Heart left ventricle (tissue), 16 donors: ENCODE data around the gene RPGRIP1L. TPM values are rescaled to one million over a fixed set of nuclear protein-coding genes. Genes with fewer than 3 reads are reported as not detected.

Experiments
- ATAC-seq, 4 donors: fragments of 200-7000 bp; cut with Tn5 transposase; one replicate each; pipeline ENCODE4 v1.9.1; 2020 to 2022; ENCODE audit warnings: moderate library complexity in 4 of 4, mild to moderate bottlenecking in 3 of 4, moderate number of reproducible peaks in 1 of 4
- DNase-seq, 5 donors: peaks; one replicate each; pipeline ENCODE4 v3.0.0-alpha.2; 2020
- H3K27ac ChIP-seq, 12 donors: fragments of 200-600 bp; sonication (generic) in 4 of 12; one replicate each; pipeline versions ENCODE4 v1.5.0 to v1.8.0; 2016 to 2022; ENCODE audit warnings: mild to moderate bottlenecking in 2 of 12
- H3K27me3 ChIP-seq, 9 donors: fragments of 200-600 bp; sonication (generic) in 2 of 9; one replicate each; pipeline versions ENCODE4 v1.5.1 to v1.8.0; 2016 to 2022; ENCODE audit warnings: mild to moderate bottlenecking in 3 of 9
- H3K36me3 ChIP-seq, 9 donors: fragments of 200-600 bp; sonication (generic) in 2 of 9; one replicate each; pipeline versions ENCODE4 v1.5.0 to v1.8.0; 2018 to 2022; ENCODE audit warnings: mild to moderate bottlenecking in 2 of 9
- H3K4me1 ChIP-seq, 12 donors: fragments of 200-600 bp; sonication (generic) in 4 of 12; one replicate each; pipeline versions ENCODE4 v1.5.0 to v1.8.0; 2016 to 2022; ENCODE audit warnings: mild to moderate bottlenecking in 3 of 12
- H3K4me3 ChIP-seq, 12 donors: fragments of 200-600 bp; sonication (generic) in 4 of 12; one replicate each; pipeline versions ENCODE4 v1.5.0 to v1.8.0; 2017 to 2022; ENCODE audit warnings: mild to moderate bottlenecking in 9 of 12, moderate library complexity in 4 of 12
- H3K9me3 ChIP-seq, 12 donors: fragments of 200-600 bp; sonication (generic) in 4 of 12; one replicate each; pipeline versions ENCODE4 v1.5.0 to v1.8.0; 2016 to 2022; ENCODE audit warnings: mild to moderate bottlenecking in 1 of 12
- CTCF ChIP-seq, 12 donors: fragments of 200-600 bp; sonication (generic) in 4 of 12; IDR thresholded peaks; one replicate each; pipeline versions ENCODE4 v1.5.0 to v1.8.0; 2018 to 2022; ENCODE audit warnings: antibody characterized with exemption in 12 of 12, mild to moderate bottlenecking in 5 of 12
- POLR2A ChIP-seq, 2 donors: fragments of 450-650 bp; IDR thresholded peaks; one replicate each; pipeline ENCODE4 v1.6.1; 2017; ENCODE audit warnings: antibody characterized with exemption in 2 of 2, mild to moderate bottlenecking in 2 of 2, moderate library complexity in 2 of 2
- WGBS, 4 donors: extraction: QIAGEN DNeasy Blood & Tissue Kit in 2 of 4; methylation state at CpG; one replicate each; pipeline versions ENCODE4 v1.1.5 to v1.1.7; 2013 to 2018; 5-methylcytosine and 5-hydroxymethylcytosine counted together
- intact Hi-C, 10 donors: fragments of 100-400 bp; cut with DNase I; formaldehyde crosslinking; loops; one replicate each; pipeline versions ENCODE4 v1.11.1 to v1.14.2; 2022
- polyA plus RNA-seq, 2 donors: library from polyadenylated mRNA; stranded (reverse); fragments of 200-250 nt; gene quantifications; one replicate each; pipeline ENCODE4 v1.2.3, GENCODE V29; 2013
- total RNA-seq, 9 donors: library from RNA; depleted of rRNA in 2 of 9; stranded (reverse); fragments of >200 nt in 2 of 9; fragmentation: NEBNext Ultra II Directional in 3 of 9; extraction: Animal tissue kit (Norgen Biotek cat#: 25700) in 3 of 9; gene quantifications; one replicate each; pipeline versions ENCODE4 v1.1.0 to v1.2.4, GENCODE V29; 2016 to 2023
- donor health status: ischemic (EF 13 %, LVEDD 7.1; RV severe dilation, severe dysfunction).
- donor health status: healthy with polysubstance abuse.
- donor health status: DM: no; HTN: yes; CAD: no.
- donor health status: DM: no; HTN: no; CAD: no.
- donor health status: ischemic (EF 25% LVEDD 6.9; RV normal size, moderate dysfunction).
- donor health status: ischemic (EF 25% LVEDD 5.7; RV mildly dilated, moderate dysfunction).
- donor health status: healthy.
- donor health status: DM: yes; HTN: yes; CAD: no.
- donor health status: ischemic (EF 35%, LVEDD 5.7; RV mildly dilated, moderate dysfunction).
- donor health status: nonischemic (EF 11% LVEDD 7.7; RV severe dilation, severe dysfunction).
- donor health status: DM: yes; HTN: yes; CAD: no.
- donor health status: PGD.
- donor health status: ischemic (EF 29% LVEDD 5.4; RV normal size, mild dysfunction).
- donor health status: nonischemic (EF 23%, LVEDD 6.1; RV moderate dilation, normal function).

Gene RPGRIP1L
- total and polyA plus RNA-seq, 11 donors = 0.69 to 4.6 (median 2.3) TPM

- Histone ChIP-seq H3K36me3 (no peaks in the 10 kb centered on the region), H3K4me1 (no peaks in the 10 kb centered on the region), H3K9me3 (no peaks in the 10 kb centered on the region), H3K27ac (no peak overlapping the region), H3K4me3 (no peak overlapping the region), H3K27me3 (no peaks in the 10 kb centered on the region)
- intact Hi-C loops = loop anchor here in 1 of 10 donors (10.0 kb wide), 1 partner anchor 1698 kb away; no protein-coding TSS in a partner anchor
- no peak for DNase-seq
- no peak for TF ChIP-seq CTCF (IDR thresholded peaks at IDR 0.05)
- TF ChIP-seq POLR2A (IDR thresholded peaks at IDR 0.05) = no peak
- WGBS, 4 donors = 91 to 98% (median 94%) methylated on average over 8 of the region's 8 CpGs
- ATAC-seq = no peak
These were observed 147.1 kb downstream of the RPGRIP1L start for GRCh38 chr16:53556521-53556920.

GRCh38 chr16:53549970-53550690, 153.5 kb downstream of the RPGRIP1L start:
- H3K27ac ChIP-seq = no peak overlapping the region
- WGBS, 4 donors = 21 to 23% (median 22%) methylated on average over 18 of the region's 18 CpGs
- H3K4me1 ChIP-seq = peaks cover 0 to 9% (median 2%) of the 10 kb centered on the region in 12 donors
- H3K27me3 ChIP-seq = peaks cover 0 to 6% (median 0%) of the 10 kb centered on the region in 9 donors
- intact Hi-C loops = loop anchor here in 2 of 10 donors (10.0 kb wide), 2 partner anchors 1385 to 1705 kb away; partner anchors contain the start of gene IRX5 (in 1 of the 2)
- no peaks in the 10 kb centered on the region for H3K36me3 ChIP-seq
- peak in 4 of 5 donors; percentile 39 to 57 (median 50) for DNase-seq
- peak; percentile 76 to 91 (median 90) for ATAC-seq
- H3K9me3 ChIP-seq = no peaks in the 10 kb centered on the region
- peak; percentile 27 to 84 (median 71) for TF ChIP-seq CTCF (IDR thresholded peaks at IDR 0.05)
- TF ChIP-seq POLR2A (IDR thresholded peaks at IDR 0.05) = no peak
- H3K4me3 ChIP-seq = no peak overlapping the region

Other genes starting within 250 kb of the RPGRIP1L start
- gene AKTIP, start 200.7 kb downstream of the RPGRIP1L start, total RNA-seq = 100 to 1,000 TPM in 3 of 9 donors, 10 to 100 TPM in 6; 47.5 to 108 (median 84.2) TPM
- 10 to 100 TPM; 33.6 to 65.8 TPM for gene AKTIP, start 200.7 kb downstream of the RPGRIP1L start, polyA plus RNA-seq
- gene FTO, start 297 bp upstream of the RPGRIP1L start, total RNA-seq = 100 to 1,000 TPM in 1 of 9 donors, 10 to 100 TPM in 8; 77.2 to 105 (median 87.0) TPM
- gene FTO, start 297 bp upstream of the RPGRIP1L start, polyA plus RNA-seq = 10 to 100 TPM; 11.8 to 45.0 TPM